Measurements from ENCODE around the gene PRDM5. TPM values are rescaled to one million over a fixed set of nuclear protein-coding genes. Genes with fewer than 3 reads are reported as not detected.

PRDM5 gene
- polyA plus RNA-seq, 1 donor (not counting 4 experiments of a cell fraction or from before 2014, with no cell fraction given), result 3.6 TPM

- TF ChIP-seq EZH2 (IDR thresholded peaks at IDR 0.05; ENCODE audit: low read length) (no peak), CTCF (optimal IDR thresholded peaks at IDR 0.05 in 1 of 3, IDR thresholded peaks at IDR 0.05 in 1 of 3, conservative IDR thresholded peaks at IDR 0.05 in 1 of 3; ENCODE audit: extremely low read depth in 1 of 3, insufficient read depth in 2 of 3, low read length in 3 of 3) (no peak)
- dilution Hi-C loops (cut with MboI; ENCODE audit: extremely low pct_ligation_motif_present, low sequenced_read_pairs), result no loop called here
Observed at GRCh38 chr4:120837656-120838055, 84.9 kb downstream of the PRDM5 start.

GRCh38 chr4:120835342-120835741 lies 87.2 kb downstream of the PRDM5 start:
- H3K27ac ChIP-seq (ENCODE audit: control insufficient read depth, insufficient read depth, low read length), result no peak overlapping the region
- no peak for FAIRE-seq
- dilution Hi-C loops (cut with MboI; ENCODE audit: extremely low pct_ligation_motif_present, low sequenced_read_pairs), result no loop called here

More at GRCh38 chr4:120837656-120838055, 84.9 kb downstream of the PRDM5 start:
- no peaks in the 10 kb centered on the region for H3K36me3 ChIP-seq (ENCODE audit: control insufficient read depth in 2 of 2, extremely low read depth in 1 of 2, insufficient read depth in 2 of 2, low read length in 2 of 2)
- H3K27ac ChIP-seq (ENCODE audit: control insufficient read depth, insufficient read depth, low read length), result no peak overlapping the region
- no peaks in the 10 kb centered on the region for H3K9me3 ChIP-seq (ENCODE audit: control insufficient read depth, low read depth, low read length)
- FAIRE-seq (no peak), DNase-seq (ENCODE audit: low read depth, low spot score) (no peak)
- no peaks in the 10 kb centered on the region for H3K4me1 ChIP-seq (ENCODE audit: control insufficient read depth, extremely low read depth, insufficient read depth, low read length)
- no peaks in the 10 kb centered on the region for H3K27me3 ChIP-seq (ENCODE audit: control insufficient read depth, extremely low read depth, insufficient read depth, low read length)
- no peaks in the 10 kb centered on the region for H3K9me1 ChIP-seq (ENCODE audit: control insufficient read depth, extremely low read depth, insufficient read depth, low read length)
- no peak overlapping the region for H3K9ac ChIP-seq (ENCODE audit: control insufficient read depth, extremely low read depth, insufficient read depth, low read length)
- H2AFZ ChIP-seq (ENCODE audit: control insufficient read depth, low read length), result no peak overlapping the region
- H3K4me2 ChIP-seq (ENCODE audit: control insufficient read depth, extremely low read depth, insufficient read depth, low read depth, low read length), result no peak overlapping the region
- no peaks in the 10 kb centered on the region for H4K20me1 ChIP-seq (ENCODE audit: control insufficient read depth, extremely low read depth, insufficient read depth, low read length)
- no peak overlapping the region for H3K4me3 ChIP-seq (ENCODE audit: control insufficient read depth in 2 of 3, extremely low read depth in 1 of 3, insufficient read depth in 2 of 3, low read depth in 1 of 3, low read length in 3 of 3)
- no peaks in the 10 kb centered on the region for H3K79me2 ChIP-seq (ENCODE audit: control insufficient read depth, insufficient read depth, low read length)

More at GRCh38 chr4:120835342-120835741, 87.2 kb downstream of the PRDM5 start:
- H3K4me1 ChIP-seq (ENCODE audit: control insufficient read depth, extremely low read depth, insufficient read depth, low read length), result no peaks in the 10 kb centered on the region
- no peaks in the 10 kb centered on the region for H4K20me1 ChIP-seq (ENCODE audit: control insufficient read depth, extremely low read depth, insufficient read depth, low read length)
- no peaks in the 10 kb centered on the region for H3K9me3 ChIP-seq (ENCODE audit: control insufficient read depth, low read depth, low read length)
- no peak overlapping the region for H3K4me2 ChIP-seq (ENCODE audit: control insufficient read depth, extremely low read depth, insufficient read depth, low read depth, low read length)
- H3K79me2 ChIP-seq (ENCODE audit: control insufficient read depth, insufficient read depth, low read length), result no peaks in the 10 kb centered on the region
- no peak overlapping the region for H3K4me3 ChIP-seq (ENCODE audit: control insufficient read depth in 2 of 3, extremely low read depth in 1 of 3, insufficient read depth in 2 of 3, low read depth in 1 of 3, low read length in 3 of 3)
- H3K27me3 ChIP-seq (ENCODE audit: control insufficient read depth, extremely low read depth, insufficient read depth, low read length), result no peaks in the 10 kb centered on the region
- no peak overlapping the region for H3K9ac ChIP-seq (ENCODE audit: control insufficient read depth, extremely low read depth, insufficient read depth, low read length)
- H2AFZ ChIP-seq (ENCODE audit: control insufficient read depth, low read length), result no peak overlapping the region
- no peaks in the 10 kb centered on the region for H3K9me1 ChIP-seq (ENCODE audit: control insufficient read depth, extremely low read depth, insufficient read depth, low read length)
- H3K36me3 ChIP-seq (ENCODE audit: control insufficient read depth in 2 of 2, extremely low read depth in 1 of 2, insufficient read depth in 2 of 2, low read length in 2 of 2), result no peaks in the 10 kb centered on the region
- TF ChIP-seq CTCF (optimal IDR thresholded peaks at IDR 0.05 in 1 of 3, IDR thresholded peaks at IDR 0.05 in 1 of 3, conservative IDR thresholded peaks at IDR 0.05 in 1 of 3; ENCODE audit: extremely low read depth in 1 of 3, insufficient read depth in 2 of 3, low read length in 3 of 3) (no peak), EZH2 (IDR thresholded peaks at IDR 0.05; ENCODE audit: low read length) (no peak)
- no peak for DNase-seq (ENCODE audit: low read depth, low spot score)

Measured in keratinocyte (primary cell).